GM12892 (cell line): ENCODE measurements around the gene TEX264.
"Not testable (repeated sequence)": the region's sequence is repeated elsewhere in the genome, so short reads cannot be mapped to it uniquely, and the experiment has no call there.

Experiments
- DNase-seq: peaks from one replicate; pipeline ENCODE4 v3.0.0; 2011; ENCODE audit not compliant: insufficient read length
- FAIRE-seq: peaks from 2 replicates; lab custom pipeline; 2011; peaks lifted over from hg19 to GRCh38; lab: Jason Lieb, UNC
- POLR2A ChIP-seq: IDR thresholded peaks from 2 replicates; pipeline ENCODE4 v1.6.1; 2011; ENCODE audit warnings: low read depth, low read length, control low read depth
- POLR2AphosphoS5 ChIP-seq: IDR thresholded peaks from 2 replicates; pipeline ENCODE4 v1.6.1; 2011; ENCODE audit warnings: low read depth, low read length, control low read depth
- TAF1 ChIP-seq: IDR thresholded peaks from 2 replicates; pipeline ENCODE4 v1.6.1; 2011; ENCODE audit warnings: low read depth, mild to moderate bottlenecking, control low read depth, low read length, borderline replicate concordance

Gene TEX264

GRCh38 chr3:51721062-51721745 lies 50.2 kb downstream of the TEX264 start:
- no peak for DNase-seq
- TF ChIP-seq TAF1 (no peak), POLR2AphosphoS5 (no peak), POLR2A (no peak)
- no peak for FAIRE-seq

DNA sequence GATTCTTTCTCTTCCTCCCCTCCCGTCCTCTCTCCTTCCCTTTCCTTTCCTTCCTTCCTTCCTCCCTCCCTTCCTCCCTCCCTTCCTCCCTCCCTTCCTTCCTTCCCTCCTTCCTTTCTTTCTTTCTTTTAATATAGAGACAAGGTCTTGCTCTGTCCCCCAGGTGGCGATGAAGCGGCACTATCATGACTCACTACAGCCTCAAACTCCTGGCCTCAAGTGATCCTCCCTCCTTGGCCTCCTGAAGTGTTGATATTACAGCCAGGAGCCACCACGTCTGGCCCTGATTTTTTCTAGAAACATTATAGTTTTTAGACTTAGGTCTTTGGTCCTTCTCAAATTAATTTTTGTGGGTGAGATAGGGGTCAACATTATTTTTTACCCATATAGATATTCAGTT lies 51.3 kb downstream of the TEX264 start:
- no peak for TF ChIP-seq TAF1
- TF ChIP-seq POLR2AphosphoS5: no peak
- TF ChIP-seq POLR2A: no peak
- DNase-seq (no peak), FAIRE-seq (no peak)

DNA sequence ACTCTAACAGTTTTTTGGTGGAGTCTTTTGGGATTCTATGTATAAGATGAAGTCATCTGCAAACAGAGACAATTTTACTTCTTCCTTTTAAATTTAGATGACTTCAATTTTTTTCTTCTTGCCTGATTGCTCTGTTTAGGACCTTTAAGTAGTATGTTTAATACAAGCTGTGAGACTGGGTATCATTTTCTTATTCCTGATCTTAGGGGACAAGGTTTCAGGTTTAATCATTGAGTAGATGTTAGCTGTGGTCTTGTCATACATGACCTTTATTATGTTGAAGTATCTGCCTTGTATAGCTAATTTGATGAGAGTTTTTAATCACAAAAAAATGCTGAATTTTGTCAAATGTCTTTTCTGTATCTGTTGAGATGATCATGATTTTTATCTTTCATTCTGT lies 56.4 kb downstream of the TEX264 start:
- FAIRE-seq (no peak), DNase-seq (no peak)
- TF ChIP-seq POLR2A: no peak
- TF ChIP-seq POLR2AphosphoS5: no peak
- TF ChIP-seq TAF1: no peak

DNA sequence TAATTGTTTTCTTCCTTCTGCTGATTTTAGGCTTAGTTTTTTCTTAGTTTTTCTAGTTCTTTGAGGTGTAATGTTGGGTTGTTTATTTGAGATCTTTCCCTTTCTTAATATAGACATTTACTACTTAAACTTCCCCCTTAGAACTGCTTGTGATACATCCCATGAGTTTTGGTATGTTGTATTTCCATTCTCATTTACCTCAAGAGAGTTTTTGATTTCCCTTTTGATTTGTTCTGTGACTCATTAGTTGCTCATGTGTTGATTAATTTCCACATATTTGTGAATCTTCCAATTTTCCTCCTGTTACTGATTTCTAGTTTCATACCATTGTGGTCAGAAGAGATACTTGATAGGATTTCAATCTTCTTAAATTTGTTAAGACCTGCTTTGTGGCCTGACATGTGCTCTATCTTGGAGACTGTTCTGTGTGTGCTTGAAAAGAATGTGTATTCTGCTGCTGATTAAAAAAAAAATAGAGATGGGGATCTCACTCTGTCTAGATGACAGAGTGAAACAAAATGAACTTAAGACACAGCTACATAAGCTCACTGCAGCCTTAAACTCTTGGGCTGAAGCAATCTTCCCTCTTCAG lies 58.1 kb downstream of the TEX264 start:
- DNase-seq (no peak), FAIRE-seq (no peak)
- TF ChIP-seq POLR2A: no peak
- no peak for TF ChIP-seq TAF1
- no peak for TF ChIP-seq POLR2AphosphoS5

DNA sequence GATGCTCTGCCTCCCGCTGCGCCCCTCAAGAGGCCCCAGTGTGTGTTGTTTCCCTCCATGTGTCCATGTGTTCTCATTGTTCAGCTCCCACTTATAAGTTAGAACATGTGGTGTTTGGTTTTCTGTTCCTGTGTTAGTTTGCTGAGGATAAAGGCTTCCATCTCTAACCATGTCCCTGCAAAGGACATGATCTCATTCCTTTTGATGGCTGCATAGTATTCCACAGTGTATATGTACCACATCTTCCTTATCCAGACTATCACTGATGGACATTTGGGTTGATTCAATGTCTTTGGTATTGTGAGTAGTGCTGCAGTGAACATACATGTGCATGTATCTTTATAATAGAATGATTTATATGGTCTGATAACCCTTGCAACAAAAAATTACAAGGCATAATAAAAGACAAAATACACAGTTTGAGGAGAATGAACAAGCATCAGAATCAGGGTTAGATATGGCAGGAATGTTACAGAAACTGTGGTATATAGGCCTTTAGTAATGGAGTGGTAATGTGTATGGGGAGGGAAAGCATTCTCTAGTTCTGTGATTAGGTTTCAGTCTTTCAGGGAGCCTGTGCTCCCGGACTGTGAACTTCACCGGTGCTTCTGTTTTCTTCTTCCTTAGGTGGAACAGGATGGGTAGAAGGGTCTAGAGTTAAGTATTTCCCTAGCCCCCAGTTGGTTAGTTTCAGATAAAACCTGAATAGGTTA lies 63.0 kb downstream of the TEX264 start:
- DNase-seq: no peak
- FAIRE-seq: no peak
- TF ChIP-seq POLR2AphosphoS5 (no peak), TAF1 (no peak), POLR2A (no peak)

DNA sequence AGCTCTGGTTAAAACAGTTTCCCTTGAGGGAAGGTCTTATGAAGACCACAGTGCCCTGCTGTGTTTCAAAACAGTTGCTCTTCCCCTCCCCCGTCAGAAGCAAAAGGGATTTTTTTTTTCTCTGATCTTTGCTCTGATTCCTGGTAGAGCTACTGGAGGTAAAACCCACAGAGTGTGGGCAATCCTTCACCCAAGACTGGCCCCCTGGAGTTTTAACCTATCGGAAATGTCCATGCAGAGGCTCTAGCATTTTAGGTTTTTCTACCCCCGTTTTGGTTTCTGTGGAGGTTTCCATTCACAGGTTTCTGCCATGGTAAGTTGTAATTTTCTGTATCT lies 63.5 kb downstream of the TEX264 start:
- DNase-seq: no peak
- TF ChIP-seq TAF1 (no peak), POLR2AphosphoS5 (no peak), POLR2A (no peak)

DNA sequence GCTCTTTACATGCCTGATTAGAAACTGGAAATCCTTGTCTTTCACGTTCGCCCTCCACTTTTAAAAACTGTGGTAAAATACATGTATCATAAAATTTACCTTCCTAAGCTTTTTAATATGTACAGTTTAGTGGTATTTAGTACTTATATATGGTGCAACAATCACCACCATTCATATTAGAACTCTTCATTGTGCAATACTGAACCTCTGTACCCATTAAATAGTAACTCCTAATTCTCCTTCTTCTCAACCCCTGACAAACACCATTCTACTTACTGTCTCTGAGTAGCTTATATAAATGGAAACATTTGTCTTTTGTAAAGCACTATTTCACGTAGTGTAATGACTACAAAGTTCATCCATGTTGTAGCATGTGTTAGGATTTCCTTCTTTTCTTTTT lies 64.0 kb downstream of the TEX264 start:
- no peak for DNase-seq
- FAIRE-seq: no peak
- no peak for TF ChIP-seq TAF1
- TF ChIP-seq POLR2A: no peak

More for the DNA sequence above, 63.5 kb downstream of the TEX264 start:
- FAIRE-seq: no peak

DNA sequence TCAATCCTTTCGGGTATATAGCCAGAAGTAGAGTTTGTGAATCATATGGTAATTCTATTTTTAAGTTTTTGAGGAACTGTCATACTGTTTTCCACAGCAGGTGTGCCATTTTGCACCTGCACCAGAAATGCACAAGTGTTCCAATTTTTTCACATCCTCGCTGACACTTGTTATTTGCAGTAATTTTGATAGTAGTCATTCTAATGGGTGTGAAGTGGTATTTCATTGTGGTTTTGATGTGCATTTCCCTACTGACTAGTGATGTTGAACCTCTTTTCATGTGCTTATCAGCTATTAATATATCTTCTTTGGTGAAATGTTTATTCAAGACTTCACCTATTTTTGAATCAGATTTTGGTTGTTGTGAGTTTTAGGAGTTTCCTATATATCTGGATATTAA lies 64.9 kb downstream of the TEX264 start:
- FAIRE-seq (no peak), DNase-seq (no peak)
- TF ChIP-seq POLR2AphosphoS5 (no peak), POLR2A (no peak), TAF1 (no peak)

DNA sequence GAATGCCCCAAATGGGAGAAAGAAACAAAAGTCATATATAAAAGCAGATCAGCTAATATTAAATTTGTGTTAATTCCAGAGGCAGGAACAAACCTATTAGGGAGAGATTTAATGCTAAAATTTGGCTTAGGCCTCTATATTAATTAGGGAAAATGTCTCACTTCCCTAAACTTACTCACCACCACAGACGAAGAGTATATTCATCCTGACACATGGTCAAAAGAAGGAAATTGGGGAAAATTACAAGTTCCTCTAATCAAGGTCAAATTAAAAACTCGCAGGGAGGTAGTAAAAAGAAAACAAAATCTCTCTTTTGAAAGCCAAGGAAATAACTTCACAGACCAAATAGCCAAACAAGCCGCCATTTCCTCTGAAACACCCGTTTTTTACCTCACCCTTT lies 68.1 kb downstream of the TEX264 start:
- FAIRE-seq: no peak
- TF ChIP-seq TAF1 (no peak), POLR2AphosphoS5 (no peak), POLR2A (no peak)
- DNase-seq: no peak

- not testable (repeated sequence) for DNase-seq, FAIRE-seq
Measured at GRCh38 chr3:51742320-51742719, 71.3 kb downstream of the TEX264 start.

GRCh38 chr3:51742978-51743377 lies 71.9 kb downstream of the TEX264 start:
- not testable (repeated sequence) for DNase-seq, FAIRE-seq

GRCh38 chr3:51747840-51748239 lies 76.8 kb downstream of the TEX264 start:
- TF ChIP-seq POLR2AphosphoS5: no peak
- no peak for TF ChIP-seq TAF1
- TF ChIP-seq POLR2A: no peak
- DNase-seq: no peak
- FAIRE-seq: no peak

- FAIRE-seq: no peak
- DNase-seq: no peak
- TF ChIP-seq TAF1: no peak
- TF ChIP-seq POLR2A: no peak
- TF ChIP-seq POLR2AphosphoS5: no peak
Measured at GRCh38 chr3:51748327-51748726, 77.3 kb downstream of the TEX264 start.
